Gastrocnemius medialis (tissue), 4 donors: ENCODE results near the gene ADARB2. TPM values are rescaled to one million over a fixed set of nuclear protein-coding genes. Genes with fewer than 3 reads are reported as not detected.

Source experiments
- ATAC-seq, 2 donors: fragments of 150-250 bp; one replicate each; pipeline ENCODE4 v1.9.1; 2016
- DNase-seq, 2 donors: peaks; one replicate each; pipeline ENCODE4 v3.0.0-alpha.2; 2019
- H3K27ac ChIP-seq, 4 donors: fragments of 200-600 bp; sonication (generic); 1 replicate in 1 of 4; 2 replicates in 3 of 4; pipeline ENCODE4 v1.5.1; 2016 to 2018; ENCODE audit warnings: mild to moderate bottlenecking in 2 of 4, moderate library complexity in 1 of 4
- H3K27me3 ChIP-seq, 3 donors: fragments of 200-600 bp; sonication (generic) in 2 of 3; 1 replicate in 1 of 3; 2 replicates in 2 of 3; pipeline versions ENCODE4 v1.5.1 to v1.6.0; 2016 to 2019; ENCODE audit warnings: mild to moderate bottlenecking in 1 of 3, moderate library complexity in 1 of 3
- H3K36me3 ChIP-seq, 2 donors: fragments of 200-600 bp; sonication (generic) in 1 of 2; one replicate each; pipeline ENCODE4 v1.5.1; 2017 to 2018
- H3K4me1 ChIP-seq, 2 donors: fragments of 200-600 bp; sonication (generic) in 1 of 2; one replicate each; pipeline ENCODE4 v1.5.1; 2016 to 2017; ENCODE audit warnings: mild to moderate bottlenecking in 2 of 2
- H3K4me3 ChIP-seq, 4 donors: fragments of 200-600 bp; sonication (generic) in 3 of 4; 1 replicate in 1 of 4; 2 replicates in 3 of 4; pipeline ENCODE4 v1.5.1; 2016 to 2019; ENCODE audit warnings: mild to moderate bottlenecking in 2 of 4
- H3K9me3 ChIP-seq, 3 donors: fragments of 200-600 bp; sonication (generic) in 2 of 3; 1 replicate in 1 of 3; 2 replicates in 2 of 3; pipeline ENCODE4 v1.5.1; 2016 to 2019
- CTCF ChIP-seq, 5 experiments: fragments of 450-650 bp in 3 of 5; fragments of 200-600 bp in 2 of 5; sonication (generic) in 2 of 5; IDR thresholded peaks in 4 of 5; conservative IDR thresholded peaks in 1 of 5; 1 replicate in 4 of 5; 2 replicates in 1 of 5; pipeline ENCODE4 v1.5.1; 2016 to 2019; ENCODE audit warnings: antibody characterized with exemption in 5 of 5, mild to moderate bottlenecking in 3 of 5, moderate library complexity in 3 of 5
- POLR2A ChIP-seq, 2 donors: fragments of 450-650 bp; IDR thresholded peaks; one replicate each; pipeline ENCODE4 v1.6.1; 2017; ENCODE audit warnings: antibody characterized with exemption in 2 of 2, mild to moderate bottlenecking in 2 of 2, moderate library complexity in 2 of 2
- in situ Hi-C, 4 donors: fragments of 200-750 bp; cut with MboI; loops; one replicate each; pipeline versions ENCODE4 v1.15.0 to v1.8.0; 2017; ENCODE audit warnings: low sequenced_read_pairs in 4 of 4
- intact Hi-C: fragments of 100-400 bp; cut with DNase I; formaldehyde crosslinking; loops from one replicate; pipeline ENCODE4 v1.15.1; 2023; ENCODE audit warnings: low total_unique reads
- total RNA-seq, 4 donors: library from RNA; depleted of rRNA; stranded (reverse); fragments of >200 nt; gene quantifications; one replicate each; pipeline versions ENCODE4 v1.1.0 to v1.2.3, GENCODE V29; 2016

Gene ADARB2
- total RNA-seq, 4 donors from 2014 or later: 0.07 to 0.87 (median 0.10) TPM

GRCh38 chr10:1287487-1287886 is 449.8 kb downstream of the ADARB2 start:
- Histone ChIP-seq H3K27ac (no peak overlapping the region), H3K36me3 (no peaks in the 10 kb centered on the region), H3K27me3 (no peaks in the 10 kb centered on the region), H3K4me1 (no peaks in the 10 kb centered on the region), H3K9me3 (no peaks in the 10 kb centered on the region), H3K4me3 (no peak overlapping the region)
- in situ Hi-C loops (no loop called here), intact Hi-C loops (no loop called here)
- no peak for DNase-seq
- TF ChIP-seq POLR2A (IDR thresholded peaks at IDR 0.05) (no peak), CTCF (IDR thresholded peaks at IDR 0.05 in 4 of 5, conservative IDR thresholded peaks at IDR 0.05 in 1 of 5) (no peak)
- no peak for ATAC-seq

GRCh38 chr10:1284076-1284475 is 453.2 kb downstream of the ADARB2 start:
- no peak for ATAC-seq
- H3K27ac ChIP-seq: no peak overlapping the region
- intact Hi-C loops: no loop called here
- no peak for DNase-seq
- no peaks in the 10 kb centered on the region for H3K4me1 ChIP-seq
- H3K9me3 ChIP-seq: no peaks in the 10 kb centered on the region
- no peak overlapping the region for H3K4me3 ChIP-seq
- H3K36me3 ChIP-seq: no peaks in the 10 kb centered on the region
- in situ Hi-C loops: no loop called here
- H3K27me3 ChIP-seq: no peaks in the 10 kb centered on the region
- TF ChIP-seq CTCF (IDR thresholded peaks at IDR 0.05 in 4 of 5, conservative IDR thresholded peaks at IDR 0.05 in 1 of 5) (no peak), POLR2A (IDR thresholded peaks at IDR 0.05) (no peak)

- ATAC-seq (no peak), DNase-seq (no peak)
- TF ChIP-seq POLR2A (IDR thresholded peaks at IDR 0.05) (no peak), CTCF (IDR thresholded peaks at IDR 0.05 in 4 of 5, conservative IDR thresholded peaks at IDR 0.05 in 1 of 5) (no peak)
- no peaks in the 10 kb centered on the region for H3K27me3 ChIP-seq
- H3K27ac ChIP-seq: no peak overlapping the region
- no peaks in the 10 kb centered on the region for H3K4me1 ChIP-seq
- intact Hi-C loops (no loop called here), in situ Hi-C loops (no loop called here)
- no peak overlapping the region for H3K4me3 ChIP-seq
- H3K36me3 ChIP-seq: no peaks in the 10 kb centered on the region
- H3K9me3 ChIP-seq: no peaks in the 10 kb centered on the region
Measured at GRCh38 chr10:1281405-1281782, 455.9 kb downstream of the ADARB2 start.

GRCh38 chr10:1280466-1281404 is 456.6 kb downstream of the ADARB2 start:
- Histone ChIP-seq H3K27ac (no peak overlapping the region), H3K4me3 (no peak overlapping the region), H3K4me1 (no peaks in the 10 kb centered on the region), H3K9me3 (no peaks in the 10 kb centered on the region), H3K27me3 (no peaks in the 10 kb centered on the region), H3K36me3 (no peaks in the 10 kb centered on the region)
- no peak for DNase-seq
- TF ChIP-seq CTCF (IDR thresholded peaks at IDR 0.05 in 4 of 5, conservative IDR thresholded peaks at IDR 0.05 in 1 of 5) (no peak), POLR2A (IDR thresholded peaks at IDR 0.05) (no peak)
- no peak for ATAC-seq
- in situ Hi-C loops: no loop called here
- intact Hi-C loops: no loop called here
